Activated CD4-positive, alpha-beta T cell treated with anti-CD3 and anti-CD28 coated beads for 4 hours (primary cell): ENCODE results near the gene LYPLA2.

Source experiments
- DNase-seq, 2 donors: peaks; one replicate each; pipeline ENCODE4 v3.0.0-alpha.2; 2020

LYPLA2 gene

DNA sequence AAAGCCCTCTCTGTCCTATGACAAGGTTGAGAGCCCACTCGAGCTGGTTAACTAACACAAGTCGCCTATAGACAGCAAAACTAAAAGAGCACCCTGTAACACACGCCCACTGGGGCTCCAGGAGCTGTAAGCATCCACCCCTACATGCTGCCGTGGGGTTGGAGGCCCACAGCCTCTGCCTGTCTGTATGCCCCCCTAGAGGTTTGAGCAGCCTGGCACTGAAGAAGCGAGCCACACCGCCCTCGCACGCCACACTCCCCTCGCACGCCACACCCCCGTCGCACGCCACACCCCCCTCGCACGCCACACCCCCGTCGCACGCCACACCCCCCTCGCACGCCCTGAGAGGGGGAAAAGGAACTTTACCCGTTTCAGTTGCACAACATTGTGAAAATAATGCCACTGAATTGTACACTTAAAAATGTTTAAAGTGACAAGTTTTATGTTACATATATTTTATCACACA is 47.5 kb downstream of the LYPLA2 start:
- DNase-seq = peak; percentile 70 to 72

GRCh38 chr1:23843644-23844043 is 52.7 kb downstream of the LYPLA2 start:
- no peak for DNase-seq
